Measurements from ENCODE around the gene ENPP3. TPM values are rescaled to one million over a fixed set of nuclear protein-coding genes. Genes with fewer than 3 reads are reported as not detected.

The ENPP3 gene
- total and polyA plus RNA-seq, 2 of the 13 experiments (the other 11 are each of a cell fraction or from before 2014, with no cell fraction given) = 40.0 to 75.4 TPM

GRCh38 chr6:131656667-131657066 lies 19.6 kb downstream of the ENPP3 start (continued):
- TF ChIP-seq MAFK (conservative IDR thresholded peaks at IDR 0.05 in 1 of 2, IDR thresholded peaks at IDR 0.05 in 1 of 2; ENCODE audit: low read length in 2 of 2) = peak in 1 of 2 experiments; percentile 51; a peak in 2 of 4 replicates
- TF ChIP-seq ISX (CRISPR knock-in tag; conservative IDR thresholded peaks at IDR 0.05) = no peak
- TF ChIP-seq ZFP62 (CRISPR knock-in tag; IDR thresholded peaks at IDR 0.05) = no peak

GRCh38 chr6:131657222-131657621 lies 20.1 kb downstream of the ENPP3 start:
- Histone ChIP-seq H3K36me3 (replicated peaks in 1 of 2; ENCODE audit: control insufficient read depth in 1 of 2, insufficient read depth in 2 of 2, low read length in 2 of 2) (peaks cover 23 to 81% of the 10 kb centered on the region in 2 experiments), H3K9me3 (ENCODE audit: low read length) (peaks cover 2% of the 10 kb centered on the region; the same call in 1 of the 2 replicates), H3K9ac (ENCODE audit: insufficient read depth, low read depth, low read length) (no peak overlapping the region), H3K27me3 (ENCODE audit: control insufficient read depth in 1 of 2, insufficient read depth in 2 of 2, low read length in 2 of 2) (no peaks in the 10 kb centered on the region), H2AFZ (ENCODE audit: low read length) (no peak overlapping the region), H3K4me3 (replicated peaks in 1 of 3; ENCODE audit: insufficient read depth in 1 of 3, low read depth in 2 of 3, low read length in 3 of 3) (no peak overlapping the region), H3K4me2 (ENCODE audit: low read depth, low read length) (no peak overlapping the region), H4K20me1 (ENCODE audit: insufficient read depth, low read length) (no peaks in the 10 kb centered on the region), H3K27ac (ENCODE audit: extremely low read length, insufficient read depth, low read length) (no peak overlapping the region), H3K4me1 (ENCODE audit: insufficient read depth, low read length) (no peaks in the 10 kb centered on the region), H3K79me2 (ENCODE audit: insufficient read depth, low read length) (no peaks in the 10 kb centered on the region)
- ATAC-seq (no peak), FAIRE-seq (no peak), DNase-seq (ENCODE audit: low spot score) (no peak)
- ChIA-PET CTCF (ENCODE audit: low intra/inter-chr PET ratio, low total read pairs) (no interaction called here), POLR2A (interaction anchor here (1.0 kb wide), 1 partner anchor 29 kb away, joined by 3 read pairs; the partner anchor contains the start of gene MED23)
- 97% methylated on average over 2 of the region's 2 CpGs for WGBS (ENCODE audit: low lambda C conversion rate)
- in situ Hi-C loops (cut with HindIII; ENCODE audit: extremely low pct_ligation_motif_present, low pct_unique_long_range_greater_than_20kb) (no loop called here), intact Hi-C loops (cut with micrococcal nuclease; ENCODE audit: unreplicated experiment) (no loop called here)
- no TSS peak for BruUV-seq (replicated peaks)
- TF ChIP-seq CCDC6 (CRISPR knock-in tag; IDR thresholded peaks at IDR 0.05) (no peak), ZNF782 (CRISPR knock-in tag; IDR thresholded peaks at IDR 0.05; ENCODE audit: borderline replicate concordance) (no peak), ATF3 (CRISPR knock-in tag; IDR thresholded peaks at IDR 0.05) (no peak), ZNF101 (CRISPR knock-in tag; IDR thresholded peaks at IDR 0.05; ENCODE audit: borderline replicate concordance, low read depth) (no peak), DRAP1 (CRISPR knock-in tag; IDR thresholded peaks at IDR 0.05) (no peak), THAP11 (CRISPR knock-in tag; IDR thresholded peaks at IDR 0.05) (no peak)
